Stimulated activated CD4-positive, alpha-beta T cell treated with anti-CD3 and anti-CD28 coated beads, Interleukin-4, amount 100 ng/mL, for 1 hour (primary cell): ENCODE data around the gene MOB1B.

ENCODE experiments used
- DNase-seq: peaks from one replicate; pipeline ENCODE4 v3.0.0-alpha.2; 2020

Gene MOB1B

DNA sequence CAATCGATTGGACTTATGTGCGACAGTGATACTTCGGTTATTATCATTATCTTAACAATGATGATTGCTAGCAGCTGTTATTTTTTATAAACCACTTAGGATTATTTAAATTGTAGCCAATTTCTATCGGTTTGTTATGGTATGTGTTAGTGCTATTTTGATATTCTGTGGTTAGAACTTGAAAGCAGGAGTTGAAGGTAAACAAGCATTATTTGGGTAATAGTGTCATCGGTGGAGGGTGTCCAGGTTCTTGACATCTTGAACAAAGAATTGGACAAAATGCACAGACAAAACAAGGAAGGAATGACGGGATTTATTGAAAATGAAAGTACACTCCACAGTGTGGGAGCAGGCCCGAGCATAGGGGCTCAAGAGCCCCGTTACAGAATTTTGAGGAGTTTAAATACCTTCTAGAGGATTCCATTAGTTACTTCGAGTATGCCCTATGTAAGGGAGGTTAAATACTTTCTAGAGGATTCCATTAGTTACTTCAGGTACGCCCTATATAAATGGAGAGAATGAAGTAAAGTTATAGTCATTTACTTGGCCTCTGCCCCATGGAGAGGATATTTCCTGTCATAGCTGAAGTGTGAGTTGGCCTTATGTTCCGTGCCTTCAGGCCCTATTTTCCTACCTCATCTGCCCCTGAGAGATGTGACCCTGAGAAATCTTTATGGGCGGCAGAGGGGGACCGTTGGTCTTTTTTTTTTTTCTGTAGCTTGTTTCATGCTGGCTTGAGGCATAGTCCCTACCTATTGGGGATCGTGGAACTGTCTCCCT lies 13.1 kb downstream of the MOB1B start:
- no peak for DNase-seq

- no peak for DNase-seq
Measured at GRCh38 chr4:70915874-70916559, 13.8 kb downstream of the MOB1B start.

GRCh38 chr4:70920592-70920991 lies 18.4 kb downstream of the MOB1B start:
- no peak for DNase-seq

- no peak for DNase-seq
Measured at GRCh38 chr4:70925418-70925817, 23.2 kb downstream of the MOB1B start.

- DNase-seq: no peak
Measured at GRCh38 chr4:70925899-70926635, 23.9 kb downstream of the MOB1B start.

DNA sequence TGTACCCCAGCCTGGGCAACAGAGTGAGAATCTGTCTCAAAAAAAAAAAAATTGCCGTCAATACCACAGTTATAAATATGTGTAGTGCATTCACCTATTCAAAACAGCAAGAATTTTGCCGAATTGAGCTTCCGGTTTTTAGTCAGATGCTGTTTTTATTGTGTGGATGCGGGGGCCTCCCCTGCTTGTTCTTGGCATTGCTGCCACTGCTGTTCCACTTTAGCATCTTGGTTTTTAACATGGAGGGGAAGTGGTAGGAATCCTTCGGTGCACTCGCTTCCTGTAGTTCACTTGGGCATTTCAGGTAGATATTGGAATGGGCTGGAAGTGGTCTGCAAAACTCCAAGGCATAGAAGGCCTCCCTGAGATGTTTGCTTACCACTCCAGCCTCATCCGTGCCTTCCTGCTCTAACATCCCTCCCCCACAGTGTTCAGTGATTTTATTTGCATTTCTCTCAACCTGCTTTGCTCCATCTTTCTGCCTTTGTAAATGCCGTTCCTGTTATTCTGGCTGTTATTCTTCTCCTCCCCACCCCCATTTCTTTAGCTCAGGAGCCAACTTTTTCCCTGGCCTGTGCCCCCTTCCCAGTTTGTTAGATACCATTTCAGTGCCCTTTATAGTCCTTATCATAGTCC lies 25.5 kb downstream of the MOB1B start:
- DNase-seq: no peak

DNA sequence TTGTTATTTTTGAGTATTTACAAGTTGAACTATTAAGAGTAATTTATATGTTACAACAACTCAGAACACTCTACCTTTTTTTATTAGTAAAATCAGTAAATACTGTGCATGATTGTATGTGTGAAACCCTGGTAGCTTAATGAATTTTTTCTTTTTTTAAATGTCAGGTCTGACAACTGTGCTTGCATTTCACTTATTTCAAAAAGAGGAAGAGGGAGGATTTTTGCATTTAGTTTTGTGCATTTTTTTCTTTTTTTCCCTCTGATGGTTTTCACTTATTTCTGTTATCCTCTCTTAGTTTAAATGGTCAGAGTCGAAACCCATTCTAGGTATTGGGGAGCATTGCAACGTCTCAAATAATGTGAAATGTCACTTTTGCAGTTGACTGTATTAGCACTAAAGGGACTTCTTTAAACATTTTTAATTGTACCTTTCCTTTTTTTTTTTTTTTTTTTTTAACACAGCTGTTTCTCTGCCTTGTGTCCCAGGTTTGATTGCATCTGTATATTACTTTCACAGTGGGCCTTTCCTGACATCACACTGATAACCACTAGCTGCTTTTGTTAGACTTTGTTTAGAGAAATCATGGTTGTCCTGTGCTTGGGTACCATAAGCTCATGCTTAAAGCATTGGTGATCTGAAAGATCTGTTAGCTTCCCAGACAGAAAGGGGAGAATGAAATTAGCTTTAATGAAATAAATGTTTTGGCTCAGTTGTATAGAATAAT lies 28.5 kb downstream of the MOB1B start:
- DNase-seq: no peak

DNA sequence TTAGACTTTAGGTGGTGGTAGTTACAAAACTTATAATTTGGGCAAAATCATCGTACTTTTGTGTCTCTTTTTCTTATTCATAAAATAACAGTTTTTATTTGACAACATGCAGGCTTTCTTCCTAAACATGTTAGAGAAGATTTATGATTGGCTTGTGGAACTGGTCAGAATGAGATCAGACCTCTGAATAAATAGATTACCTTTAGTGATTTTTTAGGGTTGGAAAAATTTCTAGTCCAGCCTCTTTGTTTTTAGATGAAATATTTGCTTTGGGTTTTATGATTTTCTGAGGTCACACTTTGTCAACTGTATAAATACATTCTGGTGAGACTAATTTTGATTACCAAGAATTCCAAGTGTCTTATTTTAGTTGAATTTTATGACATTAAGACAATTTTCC lies 29.2 kb downstream of the MOB1B start:
- no peak for DNase-seq

GRCh38 chr4:70932984-70933383 lies 30.8 kb downstream of the MOB1B start:
- no peak for DNase-seq

GRCh38 chr4:70935038-70935695 lies 33.0 kb downstream of the MOB1B start:
- DNase-seq: no peak

DNA sequence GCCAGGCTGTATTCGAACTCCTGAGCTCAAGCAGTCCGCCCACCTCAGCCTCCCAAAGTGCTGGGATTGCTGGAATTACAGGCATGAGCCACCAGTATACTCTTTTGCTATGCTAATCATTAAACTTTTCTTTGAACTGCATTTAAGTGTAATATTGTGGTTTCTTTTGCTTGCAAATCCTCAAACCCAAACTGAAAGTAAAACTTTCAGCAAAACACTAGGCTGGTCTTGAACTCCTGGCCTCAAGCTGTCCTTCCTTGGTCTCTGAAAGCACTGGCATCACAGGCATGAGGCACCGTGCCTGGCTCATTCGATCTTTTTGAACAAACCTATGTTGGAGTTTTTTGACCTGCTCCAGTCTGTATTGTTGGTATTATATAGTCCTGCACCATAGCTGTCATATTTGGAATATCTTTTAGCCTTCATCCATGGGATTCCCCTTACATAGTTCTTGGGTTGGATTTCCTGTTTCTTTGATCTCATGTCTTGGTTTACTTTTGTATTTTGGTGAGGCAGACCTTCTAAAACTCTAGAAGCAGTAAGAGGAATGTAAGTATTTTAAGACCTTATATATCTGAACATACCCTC lies 34.1 kb downstream of the MOB1B start:
- no peak for DNase-seq

GRCh38 chr4:70938086-70938485 lies 35.9 kb downstream of the MOB1B start:
- no peak for DNase-seq

DNA sequence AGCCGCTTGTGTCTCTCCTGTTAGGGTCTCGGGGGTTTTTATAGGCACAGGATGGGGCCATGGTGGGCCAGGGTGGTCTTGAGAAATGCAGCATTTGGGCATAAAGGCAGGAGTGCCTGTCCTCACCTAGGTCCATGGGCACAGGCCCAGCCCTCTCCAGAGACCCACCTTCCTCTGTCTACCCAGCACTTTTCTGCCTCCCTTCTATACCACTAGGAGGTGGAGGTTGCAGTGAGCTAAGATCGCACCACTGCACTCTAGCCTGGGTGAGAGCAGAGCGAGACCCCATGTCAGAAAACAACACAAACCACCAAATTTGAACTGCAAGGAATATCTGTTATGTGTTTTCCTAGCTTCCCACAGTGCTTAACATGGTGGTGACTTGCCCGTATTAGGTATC lies 38.0 kb downstream of the MOB1B start:
- DNase-seq: no peak

DNA sequence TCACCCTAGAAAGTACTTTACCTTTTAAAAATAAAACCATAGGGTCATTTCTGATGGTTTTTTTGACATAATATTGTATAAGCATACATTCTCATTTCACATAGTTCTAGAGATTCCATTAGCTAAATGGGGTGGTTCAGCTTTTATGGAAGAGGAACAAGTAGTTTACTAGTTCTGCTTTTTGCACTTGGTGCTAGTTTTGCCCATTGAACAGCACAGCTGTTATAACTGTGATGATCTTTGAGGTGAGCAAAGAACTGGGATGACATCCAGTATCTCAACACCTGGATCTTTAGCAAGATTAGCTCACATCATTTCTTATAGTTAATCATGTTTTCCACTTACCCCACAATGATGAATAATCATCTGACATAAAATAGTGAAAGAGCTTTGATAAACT lies 40.9 kb downstream of the MOB1B start:
- no peak for DNase-seq

- no peak for DNase-seq
Measured at GRCh38 chr4:70945046-70945445, 42.9 kb downstream of the MOB1B start.

- DNase-seq: no peak
Measured at GRCh38 chr4:70945452-70946055, 43.4 kb downstream of the MOB1B start.

- no peak for DNase-seq
Measured at GRCh38 chr4:70946939-70947338, 44.8 kb downstream of the MOB1B start.

- DNase-seq: no peak
Measured at GRCh38 chr4:70948665-70949260, 46.6 kb downstream of the MOB1B start.

- no peak for DNase-seq
Measured at GRCh38 chr4:70954032-70954431, 51.9 kb downstream of the MOB1B start.

GRCh38 chr4:70956549-70957210 lies 54.5 kb downstream of the MOB1B start:
- no peak for DNase-seq
